Measurements from ENCODE around the gene PLXNB3.

PLXNB3 gene

DNA sequence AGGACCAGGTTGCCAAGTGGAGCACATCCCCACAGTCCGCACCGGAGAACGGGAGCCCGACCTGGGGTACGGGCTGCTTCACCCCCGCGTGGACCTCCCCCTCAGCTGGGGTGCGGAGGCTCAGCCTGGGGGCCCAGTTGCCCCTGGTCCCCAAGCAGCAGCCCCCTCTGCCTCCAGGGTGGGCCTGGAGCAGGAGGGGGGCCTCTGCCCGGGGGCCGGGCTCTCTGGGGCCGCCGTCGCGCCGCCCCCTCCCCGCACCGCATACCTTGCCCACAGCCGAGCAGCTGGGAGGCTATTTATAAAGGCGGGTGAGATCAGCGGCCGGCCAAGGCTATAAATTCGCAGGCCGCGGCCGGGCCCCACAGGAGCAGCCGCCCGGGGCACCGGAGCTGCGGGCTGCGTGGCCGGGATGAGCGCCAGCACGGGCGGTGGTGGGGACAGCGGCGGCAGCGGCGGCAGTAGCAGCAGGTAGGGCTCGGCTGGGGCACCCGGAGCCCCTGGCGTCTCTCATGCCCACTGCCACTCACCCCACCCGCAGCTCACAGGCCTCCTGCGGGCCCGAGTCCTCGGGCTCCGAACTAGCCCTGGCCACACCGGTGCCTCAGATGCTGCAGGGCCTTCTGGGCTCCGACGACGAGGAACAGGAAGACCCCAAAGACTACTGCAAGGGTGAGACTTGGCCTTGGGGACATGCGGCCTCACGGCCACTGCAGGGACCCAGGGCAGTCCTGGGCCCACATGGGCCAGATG, 16.8 kb downstream of the PLXNB3 start, which contains the start of gene SRPK3:
SRPK3 (plus strand) TSS at position 364 of the 750 bp plus-strand sequence; CDS start at position 410, 46 bp downstream.
- Histone ChIP-seq H3K4me1 (ENCODE audit: control insufficient read depth, insufficient read depth, low read length) (no peaks in the 10 kb centered on the region), H3K9me3 (ENCODE audit: control insufficient read depth, insufficient read depth, low read depth, low read length) (no peaks in the 10 kb centered on the region), H3K36me3 (ENCODE audit: control insufficient read depth in 2 of 2, insufficient read depth in 1 of 2, low read length in 2 of 2) (peaks cover 0 to 11% of the 10 kb centered on the region in 2 experiments; a peak in 1 of 3 replicates), H3K4me3 (ENCODE audit: low read depth, low read length) (no peak within 1 kb of the TSS), H3K27ac (ENCODE audit: extremely low read depth, low read depth, low read length) (no peak within 1 kb of the TSS)
- TF ChIP-seq ZNF571 (tag by site-specific recombination; IDR thresholded peaks at IDR 0.05) (no peak), PRDM6 (tag by site-specific recombination; IDR thresholded peaks at IDR 0.05) (no peak), ZNF621 (tag by site-specific recombination; IDR thresholded peaks at IDR 0.05) (no peak), ZNF624 (tag by site-specific recombination; IDR thresholded peaks at IDR 0.05) (no peak), ZFP69B (tag by site-specific recombination; IDR thresholded peaks at IDR 0.05) (peak; percentile 36; the same call in 1 of the 2 replicates), ZNF184 (tag by site-specific recombination; IDR thresholded peaks at IDR 0.05) (no peak), ZNF664 (tag by site-specific recombination; IDR thresholded peaks at IDR 0.05) (no peak), ZNF341 (tag by site-specific recombination; IDR thresholded peaks at IDR 0.05; ENCODE audit: low read depth) (no peak), ZSCAN5A (tag by site-specific recombination; IDR thresholded peaks at IDR 0.05) (no peak), ZIC2 (tag by site-specific recombination; IDR thresholded peaks at IDR 0.05) (peak; percentile 30; the same call in 1 of the 2 replicates), GLIS1 (tag by site-specific recombination; IDR thresholded peaks at IDR 0.05) (peak; percentile 62), EGR2 (tag by site-specific recombination; IDR thresholded peaks at IDR 0.05; ENCODE audit: low read depth) (0 out of 2 replicates have a peak, but pooled peaks have one; percentile 9), ZNF302 (tag by site-specific recombination; IDR thresholded peaks at IDR 0.05; ENCODE audit: low read depth) (no peak), ZSCAN16 (tag by site-specific recombination; IDR thresholded peaks at IDR 0.05) (no peak), ZBTB26 (tag by site-specific recombination; optimal IDR thresholded peaks at IDR 0.05) (no peak), GLIS2 (tag by site-specific recombination; IDR thresholded peaks at IDR 0.05) (peak; percentile 65; the same call in 1 of the 2 replicates), ZNF501 (tag by site-specific recombination; IDR thresholded peaks at IDR 0.05) (no peak), MYNN (tag by site-specific recombination; IDR thresholded peaks at IDR 0.05; ENCODE audit: borderline replicate concordance) (no peak), KLF8 (tag by site-specific recombination; IDR thresholded peaks at IDR 0.05) (no peak), ZNF146 (tag by site-specific recombination; IDR thresholded peaks at IDR 0.05) (no peak), PATZ1 (tag by site-specific recombination; IDR thresholded peaks at IDR 0.05) (peak; percentile 47; the same call in 1 of the 2 replicates), GFI1B (tag by site-specific recombination; IDR thresholded peaks at IDR 0.05) (no peak), ZNF596 (tag by site-specific recombination; IDR thresholded peaks at IDR 0.05) (no peak), ZNF785 (tag by site-specific recombination; IDR thresholded peaks at IDR 0.05) (no peak)
- TF ChIP-seq, protein P1, sequence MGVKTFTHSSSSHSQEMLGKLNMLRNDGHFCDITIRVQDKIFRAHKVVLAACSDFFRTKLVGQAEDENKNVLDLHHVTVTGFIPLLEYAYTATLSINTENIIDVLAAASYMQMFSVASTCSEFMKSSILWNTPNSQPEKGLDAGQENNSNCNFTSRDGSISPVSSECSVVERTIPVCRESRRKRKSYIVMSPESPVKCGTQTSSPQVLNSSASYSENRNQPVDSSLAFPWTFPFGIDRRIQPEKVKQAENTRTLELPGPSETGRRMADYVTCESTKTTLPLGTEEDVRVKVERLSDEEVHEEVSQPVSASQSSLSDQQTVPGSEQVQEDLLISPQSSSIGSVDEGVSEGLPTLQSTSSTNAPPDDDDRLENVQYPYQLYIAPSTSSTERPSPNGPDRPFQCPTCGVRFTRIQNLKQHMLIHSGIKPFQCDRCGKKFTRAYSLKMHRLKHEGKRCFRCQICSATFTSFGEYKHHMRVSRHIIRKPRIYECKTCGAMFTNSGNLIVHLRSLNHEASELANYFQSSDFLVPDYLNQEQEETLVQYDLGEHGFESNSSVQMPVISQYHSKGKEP (tag by site-specific recombination; IDR thresholded peaks at IDR 0.05), result no peak
- TF ChIP-seq, protein P2, sequence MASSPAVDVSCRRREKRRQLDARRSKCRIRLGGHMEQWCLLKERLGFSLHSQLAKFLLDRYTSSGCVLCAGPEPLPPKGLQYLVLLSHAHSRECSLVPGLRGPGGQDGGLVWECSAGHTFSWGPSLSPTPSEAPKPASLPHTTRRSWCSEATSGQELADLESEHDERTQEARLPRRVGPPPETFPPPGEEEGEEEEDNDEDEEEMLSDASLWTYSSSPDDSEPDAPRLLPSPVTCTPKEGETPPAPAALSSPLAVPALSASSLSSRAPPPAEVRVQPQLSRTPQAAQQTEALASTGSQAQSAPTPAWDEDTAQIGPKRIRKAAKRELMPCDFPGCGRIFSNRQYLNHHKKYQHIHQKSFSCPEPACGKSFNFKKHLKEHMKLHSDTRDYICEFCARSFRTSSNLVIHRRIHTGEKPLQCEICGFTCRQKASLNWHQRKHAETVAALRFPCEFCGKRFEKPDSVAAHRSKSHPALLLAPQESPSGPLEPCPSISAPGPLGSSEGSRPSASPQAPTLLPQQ (tag by site-specific recombination; IDR thresholded peaks at IDR 0.05), result peak; percentile 81; the same call in 1 of the 2 replicates
- TF ChIP-seq, protein P3, sequence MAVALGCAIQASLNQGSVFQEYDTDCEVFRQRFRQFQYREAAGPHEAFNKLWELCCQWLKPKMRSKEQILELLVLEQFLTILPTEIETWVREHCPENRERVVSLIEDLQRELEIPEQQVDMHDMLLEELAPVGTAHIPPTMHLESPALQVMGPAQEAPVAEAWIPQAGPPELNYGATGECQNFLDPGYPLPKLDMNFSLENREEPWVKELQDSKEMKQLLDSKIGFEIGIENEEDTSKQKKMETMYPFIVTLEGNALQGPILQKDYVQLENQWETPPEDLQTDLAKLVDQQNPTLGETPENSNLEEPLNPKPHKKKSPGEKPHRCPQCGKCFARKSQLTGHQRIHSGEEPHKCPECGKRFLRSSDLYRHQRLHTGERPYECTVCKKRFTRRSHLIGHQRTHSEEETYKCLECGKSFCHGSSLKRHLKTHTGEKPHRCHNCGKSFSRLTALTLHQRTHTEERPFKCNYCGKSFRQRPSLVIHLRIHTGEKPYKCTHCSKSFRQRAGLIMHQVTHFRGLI (tag by site-specific recombination; IDR thresholded peaks at IDR 0.05), result peak; percentile 77; the same call in 1 of the 2 replicates
- ChIA-PET CTCF (interaction anchor here (0.7 kb wide), 1 partner anchor 83 kb away, joined by 4 read pairs; no protein-coding TSS in a partner anchor), POLR2A (interaction anchor here (0.7 to 3.3 kb wide), 4 partner anchors 13 to 23 kb away, joined by 3 to 16 read pairs (median 5); partner anchors contain the start of genes IDH3G and SSR4)
